Measurements from ENCODE around the gene ARMC2.

DNA sequence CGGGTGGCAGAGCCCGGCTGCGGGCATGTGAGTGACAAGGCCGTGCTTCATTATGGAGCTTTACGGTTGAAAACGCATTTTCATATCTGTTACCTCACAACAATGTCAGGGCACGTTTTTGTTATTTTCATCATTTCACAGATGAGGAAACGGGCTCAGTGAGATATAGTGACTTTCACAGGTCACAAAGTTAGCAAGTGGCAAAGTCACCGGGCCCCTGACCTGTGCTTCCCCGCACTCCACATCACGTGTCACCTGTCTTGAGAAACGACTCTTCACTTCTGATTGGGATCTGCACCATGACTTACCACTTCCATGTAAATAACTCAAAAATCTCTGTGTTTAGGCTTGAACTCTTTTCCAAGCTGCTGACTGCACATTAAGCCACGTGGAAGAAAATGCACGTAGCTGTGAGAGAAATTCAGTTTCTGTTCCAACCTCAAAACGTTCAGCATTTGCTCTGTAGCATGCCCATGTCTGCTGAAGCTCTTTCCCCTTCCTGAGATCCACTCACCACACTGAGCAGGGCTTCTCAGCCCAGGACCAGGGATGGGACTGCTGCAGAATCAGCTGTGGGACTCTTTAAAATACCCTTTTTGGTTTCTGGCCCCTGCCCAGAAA lies 107.2 kb downstream of the ARMC2 start:
- TF ChIP-seq, protein P1, sequence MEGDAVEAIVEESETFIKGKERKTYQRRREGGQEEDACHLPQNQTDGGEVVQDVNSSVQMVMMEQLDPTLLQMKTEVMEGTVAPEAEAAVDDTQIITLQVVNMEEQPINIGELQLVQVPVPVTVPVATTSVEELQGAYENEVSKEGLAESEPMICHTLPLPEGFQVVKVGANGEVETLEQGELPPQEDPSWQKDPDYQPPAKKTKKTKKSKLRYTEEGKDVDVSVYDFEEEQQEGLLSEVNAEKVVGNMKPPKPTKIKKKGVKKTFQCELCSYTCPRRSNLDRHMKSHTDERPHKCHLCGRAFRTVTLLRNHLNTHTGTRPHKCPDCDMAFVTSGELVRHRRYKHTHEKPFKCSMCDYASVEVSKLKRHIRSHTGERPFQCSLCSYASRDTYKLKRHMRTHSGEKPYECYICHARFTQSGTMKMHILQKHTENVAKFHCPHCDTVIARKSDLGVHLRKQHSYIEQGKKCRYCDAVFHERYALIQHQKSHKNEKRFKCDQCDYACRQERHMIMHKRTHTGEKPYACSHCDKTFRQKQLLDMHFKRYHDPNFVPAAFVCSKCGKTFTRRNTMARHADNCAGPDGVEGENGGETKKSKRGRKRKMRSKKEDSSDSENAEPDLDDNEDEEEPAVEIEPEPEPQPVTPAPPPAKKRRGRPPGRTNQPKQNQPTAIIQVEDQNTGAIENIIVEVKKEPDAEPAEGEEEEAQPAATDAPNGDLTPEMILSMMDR (IDR thresholded peaks at IDR 0.05; ENCODE audit: low read length) = no peak
- TF ChIP-seq EZH2 (IDR thresholded peaks at IDR 0.05; ENCODE audit: borderline replicate concordance, low read length) = no peak

All from OCI-LY1 (cell line).